Thoracic aorta (tissue), 2 donors: ENCODE data around the gene GATAD2A. TPM values are rescaled to one million over a fixed set of nuclear protein-coding genes. Genes with fewer than 3 reads are reported as not detected.

ENCODE experiments used
- ATAC-seq: fragments of 150-250 bp; one replicate; pipeline ENCODE4 v1.8.0; 2017; ENCODE audit warnings: low read depth; ENCODE audit not compliant: insufficient number of reproducible peaks, low FRiP score
- DNase-seq: peaks from one replicate; pipeline ENCODE4 v3.0.0-alpha.2; 2020; ENCODE audit warnings: low spot score
- H3K27ac ChIP-seq, 2 donors: fragments of 200-600 bp; sonication (generic); 1 replicate in 1 of 2; 2 replicates in 1 of 2; pipeline ENCODE4 v1.5.1; 2016; ENCODE audit warnings: mild to moderate bottlenecking in 2 of 2, moderate library complexity in 2 of 2
- H3K27me3 ChIP-seq: fragments of 200-600 bp; sonication (generic); replicated peaks from 2 replicates; pipeline ENCODE4 v1.6.0; 2016; ENCODE audit warnings: mild to moderate bottlenecking; ENCODE audit not compliant: insufficient read depth
- H3K36me3 ChIP-seq: fragments of 200-600 bp; sonication (generic); one replicate; pipeline ENCODE4 v1.5.1; 2016
- H3K4me1 ChIP-seq, 2 donors: fragments of 200-600 bp; sonication (generic); 1 replicate in 1 of 2; 2 replicates in 1 of 2; pipeline versions ENCODE4 v1.5.1 to v1.6.0; 2016; ENCODE audit warnings: low read depth in 2 of 2, mild to moderate bottlenecking in 1 of 2; ENCODE audit not compliant: control insufficient read depth in 1 of 2
- H3K4me3 ChIP-seq: fragments of 200-600 bp; sonication (generic); 2 replicates; pipeline ENCODE4 v1.5.1; 2016; ENCODE audit warnings: mild to moderate bottlenecking
- H3K9me3 ChIP-seq: fragments of 200-600 bp; sonication (generic); 2 replicates; pipeline ENCODE4 v1.5.1; 2016
- CTCF ChIP-seq: fragments of 200-600 bp; sonication (generic); IDR thresholded peaks from one replicate; pipeline ENCODE4 v1.5.1; 2019; ENCODE audit warnings: antibody characterized with exemption
- total RNA-seq, 2 donors: library from RNA; depleted of rRNA; stranded (reverse); fragments of >200 nt; gene quantifications; one replicate each; pipeline versions ENCODE4 v1.1.0 to v1.2.3, GENCODE V29; 2016

The GATAD2A gene
- total RNA-seq, 2 donors from 2014 or later = 55.9 to 79.1 TPM

- DNase-seq (no peak), ATAC-seq (no peak)
- Histone ChIP-seq H3K4me1 (peaks cover 0 to 4% of the 10 kb centered on the region in 2 donors), H3K27me3 (no peaks in the 10 kb centered on the region), H3K9me3 (no peaks in the 10 kb centered on the region), H3K27ac (no peak overlapping the region), H3K36me3 (peaks cover 65% of the 10 kb centered on the region), H3K4me3 (no peak overlapping the region)
- TF ChIP-seq CTCF = no peak
These were observed 95.6 kb downstream of the GATAD2A start for GRCh38 chr19:19500975-19501644.

DNA sequence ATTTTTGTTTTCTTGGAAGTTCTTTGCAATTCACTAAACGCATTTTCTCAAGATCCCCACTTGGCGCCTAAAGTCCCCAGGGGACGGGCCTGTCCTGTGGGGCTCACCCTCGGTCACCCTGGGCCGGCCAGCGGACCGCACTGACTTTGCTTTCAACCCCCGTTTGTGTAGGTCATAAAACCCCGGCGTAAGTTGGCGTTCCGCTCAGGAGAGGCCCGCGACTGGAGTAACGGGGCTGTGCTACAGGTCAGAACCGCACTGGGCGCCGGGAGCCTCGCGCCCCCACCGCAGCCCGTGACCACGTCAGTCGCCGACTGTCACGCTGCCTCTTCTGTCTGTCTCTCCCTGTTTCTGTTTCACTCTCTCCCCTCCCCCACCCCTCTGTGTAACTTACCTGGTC lies 96.3 kb downstream of the GATAD2A start:
- ATAC-seq = no peak
- DNase-seq = no peak
- Histone ChIP-seq H3K4me3 (no peak overlapping the region), H3K4me1 (peaks cover 0 to 11% of the 10 kb centered on the region in 2 donors), H3K27ac (no peak overlapping the region), H3K27me3 (no peaks in the 10 kb centered on the region), H3K36me3 (peaks cover 58% of the 10 kb centered on the region), H3K9me3 (no peaks in the 10 kb centered on the region)
- no peak for TF ChIP-seq CTCF

DNA sequence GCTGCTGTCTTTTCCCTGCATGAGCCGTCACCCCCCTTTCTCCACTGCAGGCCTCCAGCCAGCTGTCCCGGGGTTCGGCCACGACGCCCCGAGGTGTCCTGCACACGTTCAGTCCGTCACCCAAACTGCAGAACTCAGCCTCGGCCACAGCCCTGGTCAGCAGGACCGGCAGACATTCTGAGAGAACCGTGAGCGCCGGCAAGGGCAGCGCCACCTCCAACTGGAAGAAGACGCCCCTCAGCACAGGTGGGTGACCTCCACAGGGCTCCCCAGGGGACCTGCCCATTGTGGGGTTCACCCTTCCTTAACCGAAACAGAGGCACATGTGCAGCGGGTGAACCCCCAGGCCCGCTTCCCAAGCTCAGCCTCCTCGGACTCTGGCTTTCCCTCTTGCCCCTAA lies 96.8 kb downstream of the GATAD2A start:
- DNase-seq (no peak), ATAC-seq (no peak)
- peaks cover 55% of the 10 kb centered on the region for H3K36me3 ChIP-seq
- H3K4me1 ChIP-seq = peaks cover 0 to 11% of the 10 kb centered on the region in 2 donors
- no peaks in the 10 kb centered on the region for H3K9me3 ChIP-seq
- no peak for TF ChIP-seq CTCF
- no peaks in the 10 kb centered on the region for H3K27me3 ChIP-seq
- H3K27ac ChIP-seq = no peak overlapping the region
- H3K4me3 ChIP-seq = no peak overlapping the region

- Histone ChIP-seq H3K9me3 (no peaks in the 10 kb centered on the region), H3K27ac (no peak overlapping the region), H3K36me3 (peaks cover 52% of the 10 kb centered on the region), H3K27me3 (no peaks in the 10 kb centered on the region), H3K4me1 (peaks cover 0 to 11% of the 10 kb centered on the region in 2 donors), H3K4me3 (no peak overlapping the region)
- ATAC-seq (no peak), DNase-seq (no peak)
- no peak for TF ChIP-seq CTCF
These were observed 97.5 kb downstream of the GATAD2A start for GRCh38 chr19:19502808-19503602.
